Neural cell (in vitro differentiated cells): ENCODE results near the gene LNPEP.

ENCODE experiments used
- CTCF ChIP-seq: fragments of 450-650 bp; IDR thresholded peaks from 2 replicates; pipeline ENCODE4 v1.5.1; 2014; ENCODE audit warnings: antibody characterized with exemption, mild to moderate bottlenecking, moderate library complexity; ENCODE audit not compliant: poor library complexity, severe bottlenecking
- EP300 ChIP-seq: fragments of 450-650 bp; conservative IDR thresholded peaks from 2 replicates; pipeline ENCODE4 v1.6.1; 2014; ENCODE audit warnings: antibody characterized with exemption, mild to moderate bottlenecking, moderate library complexity; ENCODE audit not compliant: poor library complexity, severe bottlenecking
- TAF1 ChIP-seq: IDR thresholded peaks from 2 replicates; pipeline ENCODE4 v1.6.1; 2012; ENCODE audit warnings: low read depth

DNA sequence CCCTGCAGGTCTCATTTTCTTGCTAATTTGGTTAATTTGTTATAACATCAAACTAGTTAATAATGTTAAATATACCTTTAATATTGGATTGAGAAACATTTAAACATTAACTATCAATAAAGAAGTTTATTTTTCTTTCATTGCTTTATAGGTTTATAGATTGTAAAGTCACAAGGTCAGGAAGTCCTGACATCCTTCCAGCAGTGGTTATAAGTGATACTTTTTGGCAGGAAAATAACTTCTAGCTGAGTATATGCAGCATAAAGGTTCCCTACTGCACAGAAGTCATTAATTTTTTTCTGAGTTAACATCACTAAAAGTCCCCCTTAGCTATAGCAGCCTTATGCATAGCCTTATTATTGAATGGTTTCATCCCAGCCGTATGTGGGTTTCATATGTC lies 85.5 kb downstream of the LNPEP start:
- no peak for TF ChIP-seq TAF1
- no peak for TF ChIP-seq CTCF
- no peak for TF ChIP-seq EP300
